GM19239 (cell line): ENCODE data around the gene PPP3CA.

Experiments
- DNase-seq: peaks from one replicate; pipeline ENCODE4 v3.0.0; 2011; ENCODE audit warnings: low spot score; ENCODE audit not compliant: insufficient read length
- FAIRE-seq: peaks from 2 replicates; lab custom pipeline; 2011; peaks lifted over from hg19 to GRCh38; lab: Jason Lieb, UNC

Gene PPP3CA

DNA sequence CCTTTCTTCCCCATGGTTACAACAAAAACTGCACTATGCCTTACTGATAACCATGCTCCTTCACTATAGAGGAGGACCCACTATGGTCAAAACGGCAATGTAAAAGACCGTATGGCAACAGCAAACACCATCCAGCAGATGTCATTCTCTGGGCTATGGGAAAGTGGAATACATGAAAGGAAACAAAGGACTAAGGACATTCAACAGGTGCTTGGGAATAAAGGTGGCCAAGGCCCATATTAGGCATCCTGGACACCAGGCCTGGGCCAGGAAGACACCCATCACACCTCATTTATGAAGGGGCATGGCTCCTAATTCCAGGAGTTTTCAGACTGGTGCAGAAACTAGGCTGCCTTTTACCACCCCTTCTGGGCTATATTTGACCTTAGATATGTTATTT lies 268.4 kb downstream of the PPP3CA start:
- no peak for FAIRE-seq
- no peak for DNase-seq

- no peak for FAIRE-seq
- no peak for DNase-seq
Measured at GRCh38 chr4:101076032-101076431, 271.3 kb downstream of the PPP3CA start.

- DNase-seq (no peak), FAIRE-seq (no peak)
Measured at GRCh38 chr4:101075536-101075935, 271.8 kb downstream of the PPP3CA start.

DNA sequence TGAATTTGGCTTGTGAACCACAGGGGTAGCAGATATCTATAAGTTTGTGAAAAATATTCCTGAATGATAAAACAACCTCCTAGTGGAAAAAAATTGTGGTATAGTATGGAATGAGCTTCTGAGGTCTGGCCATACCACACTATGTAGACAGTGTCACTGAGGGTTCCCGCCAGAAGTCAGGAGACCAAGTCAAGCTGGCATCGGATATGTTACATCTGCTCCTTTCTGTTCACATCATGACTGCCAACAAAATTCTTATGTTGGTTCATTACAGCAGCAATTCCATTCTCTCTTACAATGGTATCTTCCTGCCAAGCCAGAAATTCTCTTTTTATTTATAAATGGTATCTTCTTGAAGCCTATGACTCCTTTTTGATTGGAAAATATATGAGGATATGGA lies 273.0 kb downstream of the PPP3CA start:
- no peak for FAIRE-seq

GRCh38 chr4:101071241-101071640 lies 276.1 kb downstream of the PPP3CA start:
- no peak for FAIRE-seq
- no peak for DNase-seq

More for the DNA sequence above, 273.0 kb downstream of the PPP3CA start:
- DNase-seq, result no peak

DNA sequence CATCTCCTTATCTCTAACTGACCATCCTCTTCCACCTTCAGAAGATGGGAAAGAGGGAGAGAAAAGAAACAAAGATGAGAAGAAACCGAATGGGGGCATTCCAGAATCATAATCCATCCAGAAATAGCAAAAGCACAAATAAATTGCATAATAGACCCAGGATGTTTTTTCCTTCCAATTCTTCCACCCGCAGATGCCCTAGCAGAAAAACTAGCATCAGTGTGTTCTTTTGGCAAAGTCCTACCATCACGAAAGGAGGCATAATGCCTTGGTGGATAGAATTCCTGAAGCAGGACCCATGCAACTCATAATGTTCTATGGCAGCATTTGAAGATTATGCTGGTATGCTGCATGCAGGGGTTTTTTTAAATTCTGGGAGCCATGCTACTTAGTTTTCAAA lies 279.2 kb downstream of the PPP3CA start:
- DNase-seq, result no peak
- FAIRE-seq, result no peak

DNA sequence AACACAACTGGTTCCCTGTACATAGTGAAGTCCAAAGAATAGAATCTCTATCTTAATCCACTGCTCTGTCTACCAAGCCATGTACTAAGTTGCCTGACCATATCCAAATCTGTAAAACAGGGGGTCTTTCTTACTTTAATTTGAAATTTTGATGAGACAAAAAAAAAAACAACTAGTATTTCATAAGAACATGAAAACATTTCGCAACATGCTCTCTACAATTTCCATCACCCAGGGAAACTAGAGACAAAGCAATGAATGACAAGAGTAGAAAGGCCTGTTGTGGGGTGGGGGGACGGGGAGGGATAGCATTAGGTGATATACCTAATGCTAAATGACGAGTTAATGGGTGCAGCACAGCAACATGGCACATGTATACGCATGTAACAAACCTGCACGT lies 279.9 kb downstream of the PPP3CA start:
- no peak for FAIRE-seq

DNA sequence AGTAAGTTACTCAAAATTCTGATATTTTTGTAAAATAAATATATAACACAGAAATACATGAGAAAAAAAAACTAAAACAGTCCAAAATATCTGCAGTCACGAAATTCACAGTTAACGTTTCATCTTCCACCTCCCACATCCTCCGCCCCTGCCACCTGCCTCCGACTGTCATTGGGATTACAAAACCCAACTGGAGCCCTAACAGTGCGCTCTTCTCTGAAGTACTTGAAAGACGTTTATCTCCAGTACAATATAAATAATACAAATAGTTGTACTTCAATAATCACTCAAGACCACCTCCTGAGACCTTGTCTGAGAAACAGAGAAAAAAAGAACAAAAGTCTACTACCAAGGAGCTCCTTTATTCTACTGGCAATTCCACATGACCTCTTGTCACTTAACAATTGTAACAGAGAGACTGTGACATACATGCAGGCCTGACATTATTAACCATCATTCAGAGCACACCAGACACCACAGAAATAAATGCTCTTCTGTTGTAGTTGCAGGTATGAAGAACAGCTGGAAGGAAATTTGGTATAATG lies 280.6 kb downstream of the PPP3CA start:
- peak; percentile 31 for FAIRE-seq
- no peak for DNase-seq

More for the DNA sequence above, 279.9 kb downstream of the PPP3CA start:
- no peak for DNase-seq

- no peak for DNase-seq
Measured at GRCh38 chr4:101065935-101066485, 281.3 kb downstream of the PPP3CA start.

GRCh38 chr4:101065346-101065745 lies 282.0 kb downstream of the PPP3CA start:
- no peak for DNase-seq
- FAIRE-seq, result peak; percentile 44

More at GRCh38 chr4:101065935-101066485, 281.3 kb downstream of the PPP3CA start:
- no peak for FAIRE-seq

DNA sequence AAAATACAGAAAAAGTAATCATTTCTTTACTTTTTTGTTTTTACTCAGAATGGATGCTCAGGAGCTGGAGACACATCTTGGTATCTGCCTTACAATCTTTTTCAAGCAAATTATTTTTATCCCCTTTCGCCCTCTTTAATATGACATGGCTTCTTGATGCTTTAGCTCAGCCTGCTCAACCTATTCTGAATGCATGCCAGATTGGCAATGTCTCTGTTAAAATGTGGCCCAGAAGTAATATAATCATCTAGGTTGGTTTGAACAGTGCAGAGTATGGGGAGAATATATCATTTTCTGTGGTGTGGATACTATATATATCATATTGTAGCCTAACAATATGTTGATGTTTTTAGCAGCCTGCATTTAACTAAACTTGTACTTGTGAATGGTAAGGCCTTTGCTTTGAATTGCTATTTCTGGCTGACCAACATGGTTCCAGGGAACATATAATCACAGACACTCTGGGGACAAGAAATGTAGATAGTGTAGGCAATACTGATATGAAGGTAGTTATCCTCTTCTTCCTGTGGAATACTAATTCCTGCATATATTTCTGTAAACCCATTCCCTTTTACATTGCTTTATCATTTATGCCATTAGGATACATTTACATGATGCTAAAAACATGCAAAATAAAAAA lies 282.7 kb downstream of the PPP3CA start:
- FAIRE-seq, result no peak
- no peak for DNase-seq

GRCh38 chr4:101055392-101055791 lies 291.9 kb downstream of the PPP3CA start:
- no peak for FAIRE-seq
- no peak for DNase-seq

DNA sequence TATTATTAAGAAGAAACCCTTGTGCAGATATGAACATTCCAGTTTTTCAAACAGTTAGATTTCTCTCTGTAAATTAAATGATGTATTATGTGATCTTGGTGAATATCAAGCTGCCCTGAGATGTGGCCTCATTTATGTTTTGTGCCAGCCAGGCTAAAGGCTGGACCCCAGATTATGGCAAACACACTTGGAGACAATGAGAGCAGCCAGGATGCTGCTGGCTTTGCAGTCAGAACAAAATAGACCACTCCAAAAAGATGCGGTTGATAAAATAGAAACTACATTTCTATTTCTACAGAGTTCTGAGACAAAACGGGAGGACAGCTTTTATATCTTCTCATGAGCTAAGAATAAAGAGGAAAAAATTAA lies 296.5 kb downstream of the PPP3CA start:
- no peak for FAIRE-seq
- no peak for DNase-seq

- FAIRE-seq, result peak; percentile 83
Measured at GRCh38 chr4:101050088-101050836, 297.1 kb downstream of the PPP3CA start.

DNA sequence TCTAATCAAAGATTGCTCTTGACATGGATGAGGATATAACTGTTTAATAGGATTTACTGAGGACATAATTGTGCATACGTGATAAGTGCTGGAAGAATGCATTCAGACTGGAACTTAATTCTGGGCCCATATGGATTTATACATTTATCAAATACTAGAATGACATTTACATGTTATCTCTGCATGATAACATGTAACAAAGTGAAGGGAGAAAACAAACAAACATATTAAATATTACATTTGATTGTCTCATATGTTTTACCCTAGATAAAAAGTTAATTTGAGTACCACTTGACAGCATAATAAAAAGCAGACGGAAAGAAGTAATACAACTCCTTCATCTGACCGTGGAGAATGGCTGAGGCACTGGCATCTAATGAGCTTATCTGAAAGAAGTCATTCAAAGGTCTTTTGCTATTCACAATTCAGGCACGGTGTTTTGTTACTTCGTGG lies 297.8 kb downstream of the PPP3CA start:
- no peak for DNase-seq
- FAIRE-seq, result no peak

More at GRCh38 chr4:101050088-101050836, 297.1 kb downstream of the PPP3CA start:
- no peak for DNase-seq

- DNase-seq (no peak), FAIRE-seq (no peak)
Measured at GRCh38 chr4:101044766-101045165, 302.6 kb downstream of the PPP3CA start.

- DNase-seq (no peak), FAIRE-seq (no peak)
Measured at GRCh38 chr4:101042847-101043246, 304.5 kb downstream of the PPP3CA start.

GRCh38 chr4:101040776-101041175 lies 306.6 kb downstream of the PPP3CA start:
- peak; percentile 47 for FAIRE-seq
- no peak for DNase-seq

- no peak for FAIRE-seq
- no peak for DNase-seq
Measured at GRCh38 chr4:101039367-101039766, 308.0 kb downstream of the PPP3CA start.

DNA sequence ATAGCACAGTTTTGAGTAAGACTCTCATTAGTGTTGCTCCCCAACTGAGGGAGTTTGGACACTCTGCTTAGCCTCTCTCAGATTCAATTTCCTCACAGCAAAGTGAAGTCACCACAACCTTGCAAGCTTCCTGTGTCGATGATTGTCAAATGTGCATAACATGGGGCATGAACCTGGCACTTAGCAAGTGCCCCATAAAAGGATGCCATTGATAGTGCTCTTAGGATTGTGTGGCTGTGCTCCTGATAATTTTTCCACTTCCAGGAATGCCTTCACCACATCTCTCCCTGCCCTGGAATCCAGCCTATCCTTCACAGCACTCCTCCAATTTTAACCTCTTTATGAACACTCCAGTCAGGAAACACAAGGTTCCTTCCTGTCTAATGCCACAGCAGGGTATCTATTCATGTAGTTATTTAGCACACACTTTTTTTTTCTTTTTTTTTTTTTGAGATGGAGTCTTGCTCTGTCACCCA lies 309.4 kb downstream of the PPP3CA start:
- no peak for DNase-seq
- peak; percentile 28 for FAIRE-seq

GRCh38 chr4:101037249-101037648 lies 310.1 kb downstream of the PPP3CA start:
- no peak for DNase-seq
- no peak for FAIRE-seq
